Thoracic aorta (tissue), 2 donors: ENCODE data around the gene MED17. TPM values are rescaled to one million over a fixed set of nuclear protein-coding genes. Genes with fewer than 3 reads are reported as not detected.

Source experiments
- ATAC-seq: fragments of 150-250 bp; one replicate; pipeline ENCODE4 v1.8.0; 2017; ENCODE audit warnings: low read depth; ENCODE audit not compliant: insufficient number of reproducible peaks, low FRiP score
- DNase-seq: peaks from one replicate; pipeline ENCODE4 v3.0.0-alpha.2; 2020; ENCODE audit warnings: low spot score
- H3K27ac ChIP-seq, 2 donors: fragments of 200-600 bp; sonication (generic); 1 replicate in 1 of 2; 2 replicates in 1 of 2; pipeline ENCODE4 v1.5.1; 2016; ENCODE audit warnings: mild to moderate bottlenecking in 2 of 2, moderate library complexity in 2 of 2
- H3K27me3 ChIP-seq: fragments of 200-600 bp; sonication (generic); replicated peaks from 2 replicates; pipeline ENCODE4 v1.6.0; 2016; ENCODE audit warnings: mild to moderate bottlenecking; ENCODE audit not compliant: insufficient read depth
- H3K36me3 ChIP-seq: fragments of 200-600 bp; sonication (generic); one replicate; pipeline ENCODE4 v1.5.1; 2016
- H3K4me1 ChIP-seq, 2 donors: fragments of 200-600 bp; sonication (generic); 1 replicate in 1 of 2; 2 replicates in 1 of 2; pipeline versions ENCODE4 v1.5.1 to v1.6.0; 2016; ENCODE audit warnings: low read depth in 2 of 2, mild to moderate bottlenecking in 1 of 2; ENCODE audit not compliant: control insufficient read depth in 1 of 2
- H3K4me3 ChIP-seq: fragments of 200-600 bp; sonication (generic); 2 replicates; pipeline ENCODE4 v1.5.1; 2016; ENCODE audit warnings: mild to moderate bottlenecking
- H3K9me3 ChIP-seq: fragments of 200-600 bp; sonication (generic); 2 replicates; pipeline ENCODE4 v1.5.1; 2016
- total RNA-seq, 2 donors: library from RNA; depleted of rRNA; stranded (reverse); fragments of >200 nt; gene quantifications; one replicate each; pipeline versions ENCODE4 v1.1.0 to v1.2.3, GENCODE V29; 2016
- TF ChIP-seq, protein P1 (sequence below): fragments of 200-600 bp; sonication (generic); IDR thresholded peaks from one replicate; pipeline ENCODE4 v1.5.1; 2019; ENCODE audit warnings: antibody characterized with exemption

MED17 gene
- total RNA-seq, 2 donors from 2014 or later, result 12.3 to 32.7 TPM

DNA sequence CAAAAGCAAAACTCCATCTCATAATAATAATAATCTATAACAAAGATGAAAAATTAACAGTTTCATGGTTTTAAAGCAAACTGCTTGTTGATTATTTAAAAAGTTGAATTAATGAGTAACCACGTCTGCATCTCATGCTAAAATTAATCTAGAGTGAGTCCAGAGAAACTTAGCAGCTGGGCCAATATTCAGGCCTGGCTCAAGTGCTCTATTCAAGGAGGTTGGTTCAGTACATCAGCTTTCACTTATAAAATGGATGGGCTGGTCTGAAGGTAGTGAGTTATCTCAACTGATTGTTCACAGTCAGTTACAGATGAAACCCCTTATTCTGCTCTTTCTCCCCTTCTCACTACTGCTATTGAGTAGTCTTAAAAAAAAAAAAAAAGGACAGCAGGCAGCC lies 43.3 kb downstream of the MED17 start:
- Histone ChIP-seq H3K9me3 (no peaks in the 10 kb centered on the region), H3K27me3 (no peaks in the 10 kb centered on the region), H3K36me3 (no peaks in the 10 kb centered on the region), H3K27ac (no peak overlapping the region), H3K4me1 (no peaks in the 10 kb centered on the region), H3K4me3 (no peak overlapping the region)
- no peak for DNase-seq
- TF ChIP-seq, protein P1, sequence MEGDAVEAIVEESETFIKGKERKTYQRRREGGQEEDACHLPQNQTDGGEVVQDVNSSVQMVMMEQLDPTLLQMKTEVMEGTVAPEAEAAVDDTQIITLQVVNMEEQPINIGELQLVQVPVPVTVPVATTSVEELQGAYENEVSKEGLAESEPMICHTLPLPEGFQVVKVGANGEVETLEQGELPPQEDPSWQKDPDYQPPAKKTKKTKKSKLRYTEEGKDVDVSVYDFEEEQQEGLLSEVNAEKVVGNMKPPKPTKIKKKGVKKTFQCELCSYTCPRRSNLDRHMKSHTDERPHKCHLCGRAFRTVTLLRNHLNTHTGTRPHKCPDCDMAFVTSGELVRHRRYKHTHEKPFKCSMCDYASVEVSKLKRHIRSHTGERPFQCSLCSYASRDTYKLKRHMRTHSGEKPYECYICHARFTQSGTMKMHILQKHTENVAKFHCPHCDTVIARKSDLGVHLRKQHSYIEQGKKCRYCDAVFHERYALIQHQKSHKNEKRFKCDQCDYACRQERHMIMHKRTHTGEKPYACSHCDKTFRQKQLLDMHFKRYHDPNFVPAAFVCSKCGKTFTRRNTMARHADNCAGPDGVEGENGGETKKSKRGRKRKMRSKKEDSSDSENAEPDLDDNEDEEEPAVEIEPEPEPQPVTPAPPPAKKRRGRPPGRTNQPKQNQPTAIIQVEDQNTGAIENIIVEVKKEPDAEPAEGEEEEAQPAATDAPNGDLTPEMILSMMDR, result no peak
- ATAC-seq, result no peak

DNA sequence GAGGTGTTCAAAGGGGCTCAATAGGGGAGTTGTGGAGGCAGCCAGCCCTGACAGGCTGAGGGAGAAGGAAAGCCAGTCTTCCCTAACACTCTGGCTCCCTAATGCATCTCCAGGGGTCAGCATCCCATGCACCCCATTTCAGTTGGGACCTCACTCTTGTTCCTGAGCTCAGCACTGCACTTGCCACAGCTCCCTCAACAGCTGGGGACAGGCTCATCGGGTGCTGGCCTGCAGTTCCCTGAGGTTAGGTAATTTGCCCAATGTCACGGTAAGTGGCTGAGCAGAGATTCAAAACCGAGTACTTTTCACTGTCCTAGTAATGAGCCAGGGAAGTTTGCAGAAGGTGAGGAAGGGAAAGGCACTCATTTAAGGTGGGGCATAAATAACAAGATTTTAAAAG lies 45.5 kb downstream of the MED17 start:
- H3K9me3 ChIP-seq, result no peaks in the 10 kb centered on the region
- H3K4me1 ChIP-seq, result no peaks in the 10 kb centered on the region
- TF ChIP-seq, protein P1, result no peak
- ATAC-seq (no peak), DNase-seq (no peak)
- H3K36me3 ChIP-seq, result no peaks in the 10 kb centered on the region
- no peak overlapping the region for H3K4me3 ChIP-seq
- no peak overlapping the region for H3K27ac ChIP-seq
- H3K27me3 ChIP-seq, result no peaks in the 10 kb centered on the region

DNA sequence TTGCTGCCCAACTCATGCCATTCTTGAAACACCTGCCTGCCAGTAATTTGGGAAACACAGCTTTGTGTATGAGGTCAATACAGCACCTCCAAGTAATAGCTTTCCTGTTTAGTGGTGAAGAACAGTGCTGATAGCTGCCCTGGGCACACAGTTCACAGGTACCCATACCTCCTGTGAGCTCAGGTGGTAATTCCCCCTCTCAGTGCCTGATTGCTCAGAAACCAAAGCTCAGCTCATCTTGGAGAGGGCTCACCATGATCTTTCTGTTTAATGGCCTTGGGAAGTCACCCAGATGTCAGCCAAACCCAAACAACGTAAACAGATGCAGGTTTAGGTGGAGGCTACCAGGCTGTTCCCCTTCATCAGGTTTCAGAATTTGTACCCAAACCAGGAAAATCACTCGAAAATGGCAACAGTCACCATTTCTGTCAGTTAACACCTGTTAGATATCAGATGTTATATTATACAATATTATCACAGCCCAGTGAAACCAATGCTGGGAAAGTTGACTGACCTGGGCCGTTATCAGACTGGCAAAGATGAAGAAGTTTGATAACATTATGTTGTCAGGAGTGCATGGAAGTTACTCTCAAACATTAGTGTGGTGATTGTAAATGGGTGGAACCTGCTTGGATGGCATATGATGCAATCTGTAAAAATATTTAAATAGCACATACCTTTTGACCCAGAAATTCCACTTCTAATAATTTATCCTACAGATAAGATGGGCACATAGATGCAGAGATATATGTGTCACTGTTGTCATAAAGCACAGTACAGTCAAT lies 47.5 kb downstream of the MED17 start:
- H3K4me1 ChIP-seq, result no peaks in the 10 kb centered on the region
- H3K4me3 ChIP-seq, result no peak overlapping the region
- DNase-seq (no peak), ATAC-seq (no peak)
- H3K9me3 ChIP-seq, result no peaks in the 10 kb centered on the region
- no peak overlapping the region for H3K27ac ChIP-seq
- TF ChIP-seq, protein P1, result no peak
- no peaks in the 10 kb centered on the region for H3K27me3 ChIP-seq
- no peaks in the 10 kb centered on the region for H3K36me3 ChIP-seq

GRCh38 chr11:93832780-93833179 lies 48.7 kb downstream of the MED17 start:
- DNase-seq, result no peak
- no peak overlapping the region for H3K4me3 ChIP-seq
- no peaks in the 10 kb centered on the region for H3K27me3 ChIP-seq
- ATAC-seq, result no peak
- no peaks in the 10 kb centered on the region for H3K36me3 ChIP-seq
- H3K9me3 ChIP-seq, result no peaks in the 10 kb centered on the region
- TF ChIP-seq, protein P1, result no peak
- no peak overlapping the region for H3K27ac ChIP-seq
- H3K4me1 ChIP-seq, result no peaks in the 10 kb centered on the region

DNA sequence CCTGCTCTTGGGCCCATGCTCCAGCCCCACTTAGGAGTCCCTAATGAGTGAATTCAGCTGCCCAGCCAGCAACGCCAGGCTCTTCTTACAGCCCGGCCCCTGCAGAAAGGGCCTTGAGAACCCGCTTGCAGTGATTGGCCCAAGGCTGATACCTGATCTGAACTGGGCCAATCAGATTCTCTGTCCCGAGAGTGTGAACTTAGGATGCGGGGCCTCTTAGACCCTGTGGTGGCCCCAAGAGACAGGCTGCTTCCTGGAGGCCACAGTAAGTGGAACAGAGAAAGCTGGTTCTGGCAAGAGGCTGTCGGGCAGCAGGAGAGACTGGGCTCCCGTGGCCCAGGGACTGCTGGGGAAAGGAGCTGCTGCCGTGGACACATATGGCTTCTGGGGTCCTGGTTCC lies 54.9 kb downstream of the MED17 start:
- Histone ChIP-seq H3K36me3 (no peaks in the 10 kb centered on the region), H3K27me3 (no peaks in the 10 kb centered on the region), H3K4me3 (no peak overlapping the region), H3K27ac (no peak overlapping the region), H3K4me1 (no peaks in the 10 kb centered on the region), H3K9me3 (no peaks in the 10 kb centered on the region)
- ATAC-seq, result no peak
- DNase-seq, result no peak
- TF ChIP-seq, protein P1, result no peak
